Liver (tissue), 3 donors: ENCODE data around the gene SLIT2.

Source experiments
- CTCF ChIP-seq: fragments of 150-350 bp; IDR thresholded peaks from 2 replicates; pipeline ENCODE4 v1.5.1; 2017; ENCODE audit warnings: improper control_type of control experiment, low read depth, low read length; ENCODE audit not compliant: missing input control
- EGR1 ChIP-seq, 2 donors: IDR thresholded peaks; 2 replicates each; pipeline ENCODE4 v1.6.1; 2016 to 2018; ENCODE audit warnings: antibody characterized with exemption in 2 of 2, low read depth in 2 of 2
- FOXA1 ChIP-seq: IDR thresholded peaks from 2 replicates; pipeline ENCODE4 v1.6.1; 2016; ENCODE audit warnings: antibody characterized with exemption
- HNF4A ChIP-seq, 2 donors: conservative IDR thresholded peaks; 2 replicates each; pipeline ENCODE4 v1.6.1; 2016; ENCODE audit warnings: antibody characterized with exemption in 2 of 2, mild to moderate bottlenecking in 2 of 2
- MAX ChIP-seq: IDR thresholded peaks from 2 replicates; pipeline ENCODE4 v1.6.1; 2016; ENCODE audit warnings: antibody characterized with exemption
- NR2F2 ChIP-seq: IDR thresholded peaks from 2 replicates; pipeline ENCODE4 v1.6.1; 2016; ENCODE audit warnings: antibody characterized with exemption
- RAD21 ChIP-seq, 2 donors: IDR thresholded peaks; 2 replicates each; pipeline ENCODE4 v1.6.1; 2016; ENCODE audit warnings: antibody characterized with exemption in 2 of 2, mild to moderate bottlenecking in 2 of 2
- REST ChIP-seq: IDR thresholded peaks from 2 replicates; pipeline ENCODE4 v1.6.1; 2016; ENCODE audit warnings: antibody characterized with exemption, mild to moderate bottlenecking
- RXRA ChIP-seq, 2 donors: IDR thresholded peaks; 2 replicates each; pipeline ENCODE4 v1.6.1; 2017 to 2018; ENCODE audit warnings: antibody characterized with exemption in 2 of 2, mild to moderate bottlenecking in 1 of 2
- SP1 ChIP-seq: IDR thresholded peaks from 2 replicates; pipeline ENCODE4 v1.6.1; 2018; ENCODE audit warnings: antibody characterized with exemption, mild to moderate bottlenecking
- TAF1 ChIP-seq: conservative IDR thresholded peaks from 2 replicates; pipeline ENCODE4 v1.6.1; 2016; ENCODE audit warnings: antibody characterized with exemption, mild to moderate bottlenecking
- YY1 ChIP-seq: IDR thresholded peaks from 2 replicates; pipeline ENCODE4 v1.6.1; 2016; ENCODE audit warnings: antibody characterized with exemption, mild to moderate bottlenecking
- donor health status: healthy.
- donor health status: healthy.

DNA sequence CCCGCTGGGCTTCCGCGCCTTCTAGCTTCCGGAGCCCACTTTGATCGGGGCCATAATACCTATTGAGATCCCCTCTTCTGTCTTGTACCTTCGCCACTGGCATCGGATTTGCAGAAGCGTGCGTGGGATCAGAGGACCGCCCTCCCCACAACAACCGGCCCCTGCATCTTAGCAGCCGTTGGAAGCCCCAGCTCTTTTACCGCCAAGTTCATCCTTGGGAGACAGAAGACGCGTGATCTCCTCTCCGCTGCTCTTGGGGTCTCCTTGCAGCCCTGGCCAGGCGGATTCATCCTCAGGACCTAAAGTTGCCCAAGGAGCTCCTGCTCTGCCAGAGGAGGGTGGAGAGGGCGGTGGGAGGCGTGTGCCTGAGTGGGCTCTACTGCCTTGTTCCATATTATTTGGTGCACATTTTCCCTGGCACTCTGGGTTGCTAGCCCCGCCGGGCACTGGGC, 1.6 kb downstream of the SLIT2 start:
- TF ChIP-seq CTCF (no peak), FOXA1 (no peak), RAD21 (IDR thresholded peaks at IDR 0.05) (no peak), REST (no peak), EGR1 (IDR thresholded peaks at IDR 0.05; ENCODE audit: low read depth in 2 of 2) (no peak), MAX (no peak), YY1 (no peak), NR2F2 (no peak), TAF1 (no peak), HNF4A (conservative IDR thresholded peaks at IDR 0.05) (no peak), SP1 (no peak), RXRA (IDR thresholded peaks at IDR 0.05) (no peak)
